ENCODE data around the gene TOP3B. TPM values are rescaled to one million over a fixed set of nuclear protein-coding genes. Genes with fewer than 3 reads are reported as not detected.

The TOP3B gene
- total and polyA plus RNA-seq, 10 of the 15 experiments (the other 5 are each of a cell fraction or from before 2014, with no cell fraction given), result 0.60 to 47.3 (median 33.7) TPM

GRCh38 chr22:21959274-21960074 lies 23.1 kb downstream of the TOP3B start:
- TF ChIP-seq MEF2B (IDR thresholded peaks at IDR 0.05; ENCODE audit: partially characterized antibody, poor library complexity, severe bottlenecking), result no peak
- TF ChIP-seq ZNF384 (IDR thresholded peaks at IDR 0.05; ENCODE audit: borderline replicate concordance, low read depth, low read length), result no peak
- TF ChIP-seq RELB (IDR thresholded peaks at IDR 0.05; ENCODE audit: low read depth), result no peak
- TF ChIP-seq NR2C1 (IDR thresholded peaks at IDR 0.05), result no peak
- TF ChIP-seq, protein P1, sequence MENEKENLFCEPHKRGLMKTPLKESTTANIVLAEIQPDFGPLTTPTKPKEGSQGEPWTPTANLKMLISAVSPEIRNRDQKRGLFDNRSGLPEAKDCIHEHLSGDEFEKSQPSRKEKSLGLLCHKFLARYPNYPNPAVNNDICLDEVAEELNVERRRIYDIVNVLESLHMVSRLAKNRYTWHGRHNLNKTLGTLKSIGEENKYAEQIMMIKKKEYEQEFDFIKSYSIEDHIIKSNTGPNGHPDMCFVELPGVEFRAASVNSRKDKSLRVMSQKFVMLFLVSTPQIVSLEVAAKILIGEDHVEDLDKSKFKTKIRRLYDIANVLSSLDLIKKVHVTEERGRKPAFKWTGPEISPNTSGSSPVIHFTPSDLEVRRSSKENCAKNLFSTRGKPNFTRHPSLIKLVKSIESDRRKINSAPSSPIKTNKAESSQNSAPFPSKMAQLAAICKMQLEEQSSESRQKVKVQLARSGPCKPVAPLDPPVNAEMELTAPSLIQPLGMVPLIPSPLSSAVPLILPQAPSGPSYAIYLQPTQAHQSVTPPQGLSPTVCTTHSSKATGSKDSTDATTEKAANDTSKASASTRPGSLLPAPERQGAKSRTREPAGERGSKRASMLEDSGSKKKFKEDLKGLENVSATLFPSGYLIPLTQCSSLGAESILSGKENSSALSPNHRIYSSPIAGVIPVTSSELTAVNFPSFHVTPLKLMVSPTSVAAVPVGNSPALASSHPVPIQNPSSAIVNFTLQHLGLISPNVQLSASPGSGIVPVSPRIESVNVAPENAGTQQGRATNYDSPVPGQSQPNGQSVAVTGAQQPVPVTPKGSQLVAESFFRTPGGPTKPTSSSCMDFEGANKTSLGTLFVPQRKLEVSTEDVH (IDR thresholded peaks at IDR 0.05; ENCODE audit: low read depth, partially characterized antibody), result no peak
- no peaks in the 10 kb centered on the region for H3K4me1 ChIP-seq (ENCODE audit: control insufficient read depth, insufficient read depth, low read length)
- no peak overlapping the region for H3K4me3 ChIP-seq
- in situ Hi-C loops (cut with MboI), result no loop called here
- RAD21 ChIA-PET (ENCODE audit: unreplicated experiment), result no interaction called here
- no TSS peak for BruUV-seq (replicated peaks)
- no peaks in the 10 kb centered on the region for H3K9me3 ChIP-seq (replicated peaks; ENCODE audit: control insufficient read depth, insufficient read depth, low read length)
- no peaks in the 10 kb centered on the region for H3K27me3 ChIP-seq (replicated peaks in 1 of 2; ENCODE audit: control insufficient read depth in 2 of 2, insufficient read depth in 2 of 2, low read length in 1 of 2)
- no peaks in the 10 kb centered on the region for H4K20me1 ChIP-seq (ENCODE audit: control insufficient read depth, insufficient read depth)
- no peak; the same call in 2 of the 3 replicates for ATAC-seq
- H3K4me2 ChIP-seq (ENCODE audit: control insufficient read depth, insufficient read depth), result no peak overlapping the region
- H3K36me3 ChIP-seq (ENCODE audit: control insufficient read depth in 2 of 2, insufficient read depth in 2 of 2, low read length in 1 of 2), result peaks cover 5 to 7% of the 10 kb centered on the region in 2 experiments; a peak in 3 of 4 replicates
- DNase-seq (ENCODE audit: low read depth, low spot score), result no peak
- POLR2A ChIA-PET, result no interaction called here
- 96% methylated on average over 18 of the region's 18 CpGs for WGBS (ENCODE audit: insufficient coverage, insufficient replicate concordance, low lambda C conversion rate, missing lambda C conversion rate)
- FAIRE-seq, result no peak
- H2AFZ ChIP-seq (ENCODE audit: control insufficient read depth, low read depth, low read length), result no peak overlapping the region
- H3K27ac ChIP-seq (ENCODE audit: control insufficient read depth, insufficient read depth), result no peak overlapping the region
- CTCF ChIA-PET, result no interaction called here
- SMC1A ChIA-PET (ENCODE audit: uncharacterized antibody, unreplicated experiment), result no interaction called here
- H3K79me2 ChIP-seq (ENCODE audit: control insufficient read depth, insufficient read depth, low read length), result no peaks in the 10 kb centered on the region
- no peak overlapping the region for H3K9ac ChIP-seq (ENCODE audit: control insufficient read depth, insufficient read depth, low read length)
- intact Hi-C loops (cut with micrococcal nuclease; ENCODE audit: unreplicated experiment), result no loop called here
